PC-3 (cell line): ENCODE measurements around the gene GANC. TPM values are rescaled to one million over a fixed set of nuclear protein-coding genes. Genes with fewer than 3 reads are reported as not detected.

ENCODE experiments used
- ATAC-seq: fragments of 200-7000 bp; cut with Tn5 transposase; 2 replicates; pipeline ENCODE4 v1.9.1; 2020; ENCODE audit warnings: mild to moderate bottlenecking, moderate library complexity
- BruUV-seq: library from RNA; stranded (reverse); fragments of 400-500 nt; replicated peaks from 2 replicates; lab custom pipeline; 2021; lab: Mats Ljungman, UMichigan
- CTCF ChIA-PET: fragments of 300-600 bp; sonication (Branson Sonifier 250); formaldehyde crosslinking; loops from one replicate; lab custom pipeline; 2022; ENCODE audit warnings: antibody characterized with exemption; lab: Charles Lee
- POLR2A ChIA-PET: fragments of 300-600 bp; sonication (Branson Sonifier 250); formaldehyde crosslinking; loops from one replicate; lab custom pipeline; 2022; ENCODE audit warnings: antibody characterized with exemption; ENCODE audit not compliant: unreplicated experiment; lab: Charles Lee
- DNase-seq: peaks from one replicate; pipeline ENCODE4 v3.0.0-alpha.2; 2015
- H2AFZ ChIP-seq: fragments of 300-600 bp; sonication (generic); 2 replicates; pipeline ENCODE4 v1.6.0; 2016; ENCODE audit warnings: antibody characterized with exemption, low read length
- H3F3A ChIP-seq: fragments of 300-600 bp; sonication (generic); one replicate; pipeline ENCODE4 v1.6.0; 2017; ENCODE audit warnings: antibody characterized with exemption, low read length, control low read depth, mild to moderate bottlenecking; ENCODE audit not compliant: unreplicated experiment
- H3K27ac ChIP-seq: fragments of 300-600 bp; sonication (generic); 2 replicates; pipeline ENCODE4 v1.5.1; 2016; ENCODE audit warnings: mild to moderate bottlenecking, low read length
- H3K27me3 ChIP-seq: fragments of 300-600 bp; sonication (generic); 2 replicates; pipeline ENCODE4 v1.6.1; 2016; ENCODE audit warnings: low read length, mixed read lengths
- H3K36me3 ChIP-seq: fragments of 300-600 bp; sonication (generic); 2 replicates; pipeline ENCODE4 v1.6.1; 2016; ENCODE audit warnings: low read depth, mixed run types, low read length, mixed read lengths
- H3K4me1 ChIP-seq: fragments of 300-600 bp; sonication (generic); 2 replicates; pipeline ENCODE4 v1.5.1; 2016; ENCODE audit warnings: low read length; ENCODE audit not compliant: insufficient read depth
- H3K4me2 ChIP-seq: fragments of 300-600 bp; sonication (generic); 2 replicates; pipeline ENCODE4 v1.6.0; 2016; ENCODE audit warnings: low read length
- H3K4me3 ChIP-seq: fragments of 300-600 bp; sonication (generic); 2 replicates; pipeline ENCODE4 v1.5.1; 2016; ENCODE audit warnings: mild to moderate bottlenecking, low read length, mixed read lengths
- H3K79me2 ChIP-seq: fragments of 300-600 bp; sonication (generic); 2 replicates; pipeline ENCODE4 v1.6.1; 2017; ENCODE audit warnings: low read length, mixed read lengths
- H3K9ac ChIP-seq: fragments of 300-600 bp; sonication (generic); 2 replicates; pipeline ENCODE4 v1.6.0; 2016; ENCODE audit warnings: mild to moderate bottlenecking, low read length
- H3K9me2 ChIP-seq: fragments of 300-600 bp; sonication (generic); replicated peaks from 2 replicates; pipeline ENCODE4 v1.6.1; 2016; ENCODE audit warnings: mixed run types, low read length, mixed read lengths
- H3K9me3 ChIP-seq: fragments of 300-600 bp; sonication (generic); 2 replicates; pipeline ENCODE4 v1.6.1; 2016; ENCODE audit warnings: low read length, mixed read lengths
- H4K20me1 ChIP-seq: fragments of 300-600 bp; sonication (generic); 2 replicates; pipeline ENCODE4 v1.6.1; 2016; ENCODE audit warnings: low read length, mixed read lengths
- EZH2 ChIP-seq: fragments of 300-600 bp; sonication (generic); IDR thresholded peaks from one replicate; pipeline ENCODE4 v1.6.1; 2017; ENCODE audit warnings: antibody characterized with exemption, mild to moderate bottlenecking, low read length; ENCODE audit not compliant: unreplicated experiment
- EZH2phosphoT487 ChIP-seq: fragments of 300-600 bp; sonication (generic); IDR thresholded peaks from 2 replicates; pipeline ENCODE4 v1.6.1; 2018; ENCODE audit warnings: mild to moderate bottlenecking, antibody characterized with exemption, low read length, borderline replicate concordance
- intact Hi-C: fragments of 100-400 bp; cut with micrococcal nuclease; formaldehyde crosslinking; loops from 2 replicates; pipeline ENCODE4 v1.9.0; 2023
- total RNA-seq: library from RNA; depleted of rRNA; stranded (reverse); fragments of >200 nt; gene quantifications from 2 replicates; pipeline ENCODE4 v1.2.3, GENCODE V29; 2014
- TF ChIP-seq, protein P1 (sequence below): fragments of 300-600 bp; sonication (generic); conservative IDR thresholded peaks from 2 replicates; pipeline ENCODE4 v1.5.1; 2017; ENCODE audit warnings: antibody characterized with exemption, low read depth, mild to moderate bottlenecking, low read length

Gene GANC
- total RNA-seq, 1 experiment from 2014 or later: 12.4 TPM

DNA sequence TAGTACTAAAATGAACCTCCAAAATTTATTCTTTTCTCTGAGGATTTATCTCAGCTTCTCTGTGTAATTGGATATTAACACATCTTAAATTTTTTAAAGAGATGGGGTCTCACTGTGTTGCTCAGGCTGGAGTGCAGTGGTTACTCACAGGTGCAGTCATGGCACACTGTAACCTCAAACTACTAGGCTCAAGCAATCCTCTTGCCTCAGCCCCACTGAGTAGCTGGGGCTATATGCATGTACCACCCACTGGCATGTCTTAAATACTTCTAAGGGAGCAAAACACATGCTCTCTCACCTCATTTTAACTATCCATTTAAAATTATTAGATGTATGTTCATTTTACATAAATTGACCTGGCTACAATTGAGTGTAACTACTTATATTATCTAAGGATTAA lies 11.6 kb downstream of the GANC start:
- no peak overlapping the region for H3K9ac ChIP-seq
- H3K27me3 ChIP-seq: no peaks in the 10 kb centered on the region
- no TSS peak for BruUV-seq
- DNase-seq: no peak
- no peak overlapping the region for H3K4me3 ChIP-seq
- POLR2A ChIA-PET: no interaction called here
- TF ChIP-seq, protein P1, sequence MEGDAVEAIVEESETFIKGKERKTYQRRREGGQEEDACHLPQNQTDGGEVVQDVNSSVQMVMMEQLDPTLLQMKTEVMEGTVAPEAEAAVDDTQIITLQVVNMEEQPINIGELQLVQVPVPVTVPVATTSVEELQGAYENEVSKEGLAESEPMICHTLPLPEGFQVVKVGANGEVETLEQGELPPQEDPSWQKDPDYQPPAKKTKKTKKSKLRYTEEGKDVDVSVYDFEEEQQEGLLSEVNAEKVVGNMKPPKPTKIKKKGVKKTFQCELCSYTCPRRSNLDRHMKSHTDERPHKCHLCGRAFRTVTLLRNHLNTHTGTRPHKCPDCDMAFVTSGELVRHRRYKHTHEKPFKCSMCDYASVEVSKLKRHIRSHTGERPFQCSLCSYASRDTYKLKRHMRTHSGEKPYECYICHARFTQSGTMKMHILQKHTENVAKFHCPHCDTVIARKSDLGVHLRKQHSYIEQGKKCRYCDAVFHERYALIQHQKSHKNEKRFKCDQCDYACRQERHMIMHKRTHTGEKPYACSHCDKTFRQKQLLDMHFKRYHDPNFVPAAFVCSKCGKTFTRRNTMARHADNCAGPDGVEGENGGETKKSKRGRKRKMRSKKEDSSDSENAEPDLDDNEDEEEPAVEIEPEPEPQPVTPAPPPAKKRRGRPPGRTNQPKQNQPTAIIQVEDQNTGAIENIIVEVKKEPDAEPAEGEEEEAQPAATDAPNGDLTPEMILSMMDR: no peak
- no peaks in the 10 kb centered on the region for H3K9me3 ChIP-seq
- H3K4me1 ChIP-seq: no peaks in the 10 kb centered on the region
- intact Hi-C loops: no loop called here
- H3F3A ChIP-seq: no peaks in the 10 kb centered on the region
- no peaks in the 10 kb centered on the region for H3K79me2 ChIP-seq
- H2AFZ ChIP-seq: no peak overlapping the region
- no peak for ATAC-seq
- no peaks in the 10 kb centered on the region for H4K20me1 ChIP-seq
- no peak overlapping the region for H3K4me2 ChIP-seq
- CTCF ChIA-PET: no interaction called here
- H3K27ac ChIP-seq: no peak overlapping the region
- no peaks in the 10 kb centered on the region; the same call in 1 of the 2 replicates for H3K36me3 ChIP-seq
- H3K9me2 ChIP-seq: no peaks in the 10 kb centered on the region

DNA sequence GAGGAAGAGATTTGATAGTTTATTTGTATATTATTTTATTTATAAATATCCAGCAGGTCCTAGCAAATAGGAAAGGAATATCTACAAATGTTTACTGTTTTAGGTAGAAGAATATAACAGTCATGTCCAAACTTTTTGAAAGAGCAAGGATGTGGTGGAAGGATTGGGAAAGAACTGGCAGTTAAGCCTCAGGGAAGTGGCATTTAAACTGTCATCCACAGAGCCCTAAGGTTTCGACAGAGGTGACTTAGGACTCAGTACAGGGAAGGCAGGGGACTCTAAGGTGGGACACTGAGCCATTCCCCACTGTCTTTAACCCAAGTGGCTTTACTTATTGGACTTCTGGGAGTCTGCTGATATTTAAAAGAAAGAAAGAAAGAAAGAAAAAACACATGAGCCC lies 12.0 kb downstream of the GANC start:
- no peak overlapping the region for H3K4me3 ChIP-seq
- no peaks in the 10 kb centered on the region for H3K4me1 ChIP-seq
- no peaks in the 10 kb centered on the region for H3K27me3 ChIP-seq
- ChIA-PET POLR2A (no interaction called here), CTCF (no interaction called here)
- no peak overlapping the region for H3K9ac ChIP-seq
- H4K20me1 ChIP-seq: no peaks in the 10 kb centered on the region
- H3K4me2 ChIP-seq: no peak overlapping the region
- no peak for DNase-seq
- H3K27ac ChIP-seq: no peak overlapping the region
- intact Hi-C loops: no loop called here
- no peaks in the 10 kb centered on the region for H3K79me2 ChIP-seq
- TF ChIP-seq EZH2 (no peak), EZH2phosphoT487 (no peak)
- TF ChIP-seq, protein P1: no peak
- H3F3A ChIP-seq: no peaks in the 10 kb centered on the region
- no peaks in the 10 kb centered on the region for H3K9me3 ChIP-seq
- no peak for ATAC-seq
- H2AFZ ChIP-seq: no peak overlapping the region
- no TSS peak for BruUV-seq
- no peaks in the 10 kb centered on the region for H3K9me2 ChIP-seq
- no peaks in the 10 kb centered on the region; the same call in 1 of the 2 replicates for H3K36me3 ChIP-seq

DNA sequence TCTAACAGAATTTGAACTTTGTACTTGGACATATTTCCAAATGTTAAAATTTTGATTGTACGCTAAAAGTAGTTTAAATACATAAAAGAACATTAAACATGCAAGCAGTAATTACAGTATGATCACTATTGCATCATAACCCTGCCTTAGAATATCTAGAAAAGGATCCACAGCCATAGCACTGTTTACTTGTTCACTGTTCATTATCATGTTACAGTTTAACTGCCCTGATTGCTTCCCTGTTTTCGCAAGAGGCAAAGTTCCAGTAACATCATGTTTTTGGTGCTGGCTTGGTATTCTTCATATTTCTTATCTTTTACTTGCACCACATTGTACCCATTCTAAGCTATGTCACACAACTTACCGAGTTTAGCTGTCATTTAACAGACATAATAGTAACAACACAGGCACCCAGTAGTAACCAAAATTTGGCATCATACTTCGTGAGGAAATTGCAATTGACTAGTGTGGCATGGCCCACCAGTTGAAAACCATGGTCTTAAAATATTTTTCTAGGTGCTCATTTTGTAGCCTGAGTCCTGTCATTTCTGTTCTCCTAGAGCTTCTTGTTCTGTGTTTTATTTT lies 13.5 kb downstream of the GANC start:
- H3K79me2 ChIP-seq: no peaks in the 10 kb centered on the region
- H2AFZ ChIP-seq: no peak overlapping the region
- H3F3A ChIP-seq: no peaks in the 10 kb centered on the region
- ChIA-PET CTCF (no interaction called here), POLR2A (no interaction called here)
- H3K27ac ChIP-seq: no peak overlapping the region
- H3K4me2 ChIP-seq: no peak overlapping the region
- H3K9me3 ChIP-seq: no peaks in the 10 kb centered on the region
- no TSS peak for BruUV-seq
- no peaks in the 10 kb centered on the region for H4K20me1 ChIP-seq
- H3K27me3 ChIP-seq: no peaks in the 10 kb centered on the region
- DNase-seq: no peak
- no peaks in the 10 kb centered on the region for H3K4me1 ChIP-seq
- no peaks in the 10 kb centered on the region for H3K9me2 ChIP-seq
- H3K4me3 ChIP-seq: no peak overlapping the region
- no peak overlapping the region for H3K9ac ChIP-seq
- ATAC-seq: no peak
- TF ChIP-seq EZH2phosphoT487 (no peak), EZH2 (no peak)
- TF ChIP-seq, protein P1: no peak
- intact Hi-C loops: no loop called here
- no peaks in the 10 kb centered on the region; the same call in 1 of the 2 replicates for H3K36me3 ChIP-seq
